NOMO-1 treated with dmso at 0.1 percent for 144 hours (cell line): ENCODE data around the gene EPHB3.

Source experiments
- DNase-seq: peaks from one replicate; lab custom pipeline; 2025; ENCODE audit not compliant: unreplicated experiment; lab: John Stamatoyannopoulos, UW

The EPHB3 gene

GRCh38 chr3:184561061-184561912, at the start of gene EPHB3:
EPHB3 (plus strand) TSS chr3:184561785; CDS start chr3:184562236, 451 bp downstream.
- DNase-seq = peak; percentile 100

- DNase-seq = no peak
Measured at GRCh38 chr3:184512621-184513020, 49.0 kb upstream of the EPHB3 start.

- DNase-seq = peak; percentile 68
Measured at GRCh38 chr3:184513276-184514170, 48.1 kb upstream of the EPHB3 start.

GRCh38 chr3:184514171-184514490, 47.5 kb upstream of the EPHB3 start:
- DNase-seq = no peak

- DNase-seq = peak; percentile 84
Measured at GRCh38 chr3:184523825-184524615, 37.6 kb upstream of the EPHB3 start.

GRCh38 chr3:184524981-184525336, 36.6 kb upstream of the EPHB3 start:
- DNase-seq = peak; percentile 44

GRCh38 chr3:184525337-184526087, 36.1 kb upstream of the EPHB3 start:
- no peak for DNase-seq

GRCh38 chr3:184526088-184526433, 35.5 kb upstream of the EPHB3 start:
- DNase-seq = no peak

GRCh38 chr3:184531626-184532280, 29.8 kb upstream of the EPHB3 start:
- DNase-seq = no peak

- DNase-seq = no peak
Measured at GRCh38 chr3:184532940-184533732, 28.4 kb upstream of the EPHB3 start.

- DNase-seq = no peak
Measured at GRCh38 chr3:184537885-184538665, 23.5 kb upstream of the EPHB3 start.

- no peak for DNase-seq
Measured at GRCh38 chr3:184538666-184539431, 22.7 kb upstream of the EPHB3 start.

GRCh38 chr3:184539801-184540435, 21.7 kb upstream of the EPHB3 start:
- no peak for DNase-seq

- DNase-seq = peak; percentile 55
Measured at GRCh38 chr3:184540777-184541681, 20.6 kb upstream of the EPHB3 start.

GRCh38 chr3:184541886-184542562, 19.6 kb upstream of the EPHB3 start:
- DNase-seq = no peak

- DNase-seq = no peak
Measured at GRCh38 chr3:184542577-184542976, 19.0 kb upstream of the EPHB3 start.
